Prostate gland (tissue), 2 donors: ENCODE results near the gene GPHA2. TPM values are rescaled to one million over a fixed set of nuclear protein-coding genes. Genes with fewer than 3 reads are reported as not detected.

ENCODE experiments used
- DNase-seq: peaks from one replicate; pipeline ENCODE4 v3.0.0-alpha.2; 2019; ENCODE audit warnings: low spot score
- H3K27ac ChIP-seq, 2 donors: fragments of 200-600 bp; sonication (generic); 2 replicates each; pipeline ENCODE4 v1.5.1; 2017 to 2019
- H3K27me3 ChIP-seq: fragments of 200-600 bp; sonication (generic); replicated peaks from 2 replicates; pipeline ENCODE4 v1.5.1; 2019; ENCODE audit not compliant: insufficient read depth
- H3K36me3 ChIP-seq, 2 donors: fragments of 200-600 bp; sonication (generic); 1 replicate in 1 of 2; 2 replicates in 1 of 2; pipeline versions ENCODE4 v1.5.1 to v1.8.1; 2017 to 2019
- H3K4me1 ChIP-seq: fragments of 200-600 bp; sonication (generic); replicated peaks from 2 replicates; pipeline ENCODE4 v1.5.1; 2019
- H3K4me3 ChIP-seq, 2 donors: fragments of 200-600 bp; sonication (generic); 2 replicates each; pipeline ENCODE4 v1.5.1; 2017 to 2019
- H3K9me3 ChIP-seq: fragments of 200-600 bp; sonication (generic); 2 replicates; pipeline ENCODE4 v1.5.1; 2017
- CTCF ChIP-seq, 4 experiments: fragments of 200-600 bp in 2 of 4; fragments of 450-650 bp in 2 of 4; sonication (generic) in 2 of 4; IDR thresholded peaks; 1 replicate in 3 of 4; 2 replicates in 1 of 4; pipeline ENCODE4 v1.5.1; 2016 to 2019; ENCODE audit warnings: antibody characterized with exemption in 4 of 4, mild to moderate bottlenecking in 2 of 4, moderate library complexity in 2 of 4
- POLR2A ChIP-seq: fragments of 450-650 bp; IDR thresholded peaks from one replicate; pipeline ENCODE4 v1.6.1; 2016; ENCODE audit warnings: antibody characterized with exemption, mild to moderate bottlenecking
- POLR2AphosphoS5 ChIP-seq: sonication (generic); formaldehyde crosslinking; IDR thresholded peaks from one replicate; pipeline ENCODE4 v1.6.1; 2017; ENCODE audit warnings: antibody characterized with exemption
- WGBS: methylation state at CpG from one replicate; pipeline ENCODE4 v1.1.5; 2018; 5-methylcytosine and 5-hydroxymethylcytosine counted together
- intact Hi-C: fragments of 100-400 bp; cut with DNase I; formaldehyde crosslinking; loops from one replicate; pipeline ENCODE4 v1.14.2; 2022
- total RNA-seq, 2 donors: library from RNA; depleted of rRNA; stranded (reverse); fragments of >200 nt; gene quantifications; one replicate each; pipeline ENCODE4 v1.1.0, GENCODE V29; 2016

The GPHA2 gene
- total RNA-seq, 2 donors from 2014 or later, result not detected

DNA sequence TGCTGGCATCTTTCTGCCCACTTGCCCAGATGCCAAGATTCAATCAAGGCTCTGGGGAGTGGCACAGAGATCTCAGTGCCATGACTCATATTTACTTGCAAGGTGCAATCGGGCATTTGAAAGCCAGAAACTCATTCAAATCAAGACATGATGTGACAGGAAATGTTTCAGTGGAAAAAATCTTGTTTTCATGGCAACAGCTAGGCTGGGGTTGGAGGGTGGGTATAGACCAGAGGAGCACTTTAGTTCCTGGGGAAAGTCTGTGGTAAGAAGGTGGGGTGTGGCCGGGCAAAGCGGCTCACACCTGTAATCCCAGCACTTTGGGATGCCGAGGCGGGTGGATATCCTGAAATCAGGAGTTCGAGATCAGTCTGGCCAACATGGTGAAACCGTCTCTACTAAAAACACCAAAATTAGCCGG is 35.0 kb upstream of the GPHA2 start:
- Histone ChIP-seq H3K27me3 (no peaks in the 10 kb centered on the region), H3K4me1 (no peaks in the 10 kb centered on the region), H3K27ac (no peak overlapping the region), H3K9me3 (no peaks in the 10 kb centered on the region), H3K36me3 (no peaks in the 10 kb centered on the region), H3K4me3 (no peak overlapping the region)
- no peak for TF ChIP-seq POLR2AphosphoS5
- no peak for TF ChIP-seq POLR2A
- no peak for TF ChIP-seq CTCF (IDR thresholded peaks at IDR 0.05)
- DNase-seq, result no peak
- intact Hi-C loops, result no loop called here
- 72% methylated on average over 8 of the region's 8 CpGs for WGBS

- no peak for DNase-seq
- no peak overlapping the region for H3K27ac ChIP-seq
- H3K36me3 ChIP-seq, result no peaks in the 10 kb centered on the region
- intact Hi-C loops, result no loop called here
- no peak overlapping the region for H3K4me3 ChIP-seq
- H3K4me1 ChIP-seq, result no peaks in the 10 kb centered on the region
- no peaks in the 10 kb centered on the region for H3K27me3 ChIP-seq
- no peaks in the 10 kb centered on the region for H3K9me3 ChIP-seq
- 48% methylated on average over 5 of the region's 5 CpGs for WGBS
- no peak for TF ChIP-seq POLR2A
- no peak for TF ChIP-seq CTCF (IDR thresholded peaks at IDR 0.05)
- no peak for TF ChIP-seq POLR2AphosphoS5
These were observed 33.5 kb upstream of the GPHA2 start for GRCh38 chr11:64969209-64969608.

- Histone ChIP-seq H3K9me3 (no peaks in the 10 kb centered on the region), H3K4me1 (no peaks in the 10 kb centered on the region), H3K27ac (no peak overlapping the region), H3K4me3 (no peak overlapping the region), H3K36me3 (no peaks in the 10 kb centered on the region), H3K27me3 (no peaks in the 10 kb centered on the region)
- no peak for DNase-seq
- intact Hi-C loops, result no loop called here
- 90% methylated on average over 3 of the region's 3 CpGs for WGBS
- TF ChIP-seq POLR2AphosphoS5 (no peak), CTCF (IDR thresholded peaks at IDR 0.05) (no peak), POLR2A (no peak)
These were observed 31.7 kb upstream of the GPHA2 start for GRCh38 chr11:64967375-64967774.

GRCh38 chr11:64963072-64963631 is 27.5 kb upstream of the GPHA2 start:
- WGBS, result 82% methylated on average over 5 of the region's 5 CpGs
- no peak overlapping the region for H3K27ac ChIP-seq
- no peaks in the 10 kb centered on the region for H3K27me3 ChIP-seq
- H3K9me3 ChIP-seq, result no peaks in the 10 kb centered on the region
- H3K4me3 ChIP-seq, result no peak overlapping the region
- TF ChIP-seq CTCF (IDR thresholded peaks at IDR 0.05) (no peak), POLR2AphosphoS5 (no peak), POLR2A (no peak)
- no peaks in the 10 kb centered on the region for H3K4me1 ChIP-seq
- intact Hi-C loops, result no loop called here
- H3K36me3 ChIP-seq, result no peaks in the 10 kb centered on the region
- no peak for DNase-seq

- TF ChIP-seq CTCF (IDR thresholded peaks at IDR 0.05), result no peak
- TF ChIP-seq POLR2A, result no peak
- TF ChIP-seq POLR2AphosphoS5, result no peak
- intact Hi-C loops, result no loop called here
These were observed 25.0 kb upstream of the GPHA2 start for GRCh38 chr11:64960719-64961118.

More at GRCh38 chr11:64960719-64961118, 25.0 kb upstream of the GPHA2 start:
- no peaks in the 10 kb centered on the region for H3K27me3 ChIP-seq
- H3K4me1 ChIP-seq, result no peaks in the 10 kb centered on the region
- H3K4me3 ChIP-seq, result no peak overlapping the region
- H3K9me3 ChIP-seq, result no peaks in the 10 kb centered on the region
- DNase-seq, result no peak
- H3K36me3 ChIP-seq, result no peaks in the 10 kb centered on the region
- H3K27ac ChIP-seq, result no peak overlapping the region
- 16% methylated on average over 4 of the region's 4 CpGs for WGBS
